HG03064 (cell line): Measurements from ENCODE around the gene PODN.

Experiments
- ATAC-seq: cut with Tn5 transposase; IDR thresholded peaks from one replicate; pipeline ENCODE4 v1.9.1; 2021; ENCODE audit warnings: low read depth; ENCODE audit not compliant: unreplicated experiment

Gene PODN

DNA sequence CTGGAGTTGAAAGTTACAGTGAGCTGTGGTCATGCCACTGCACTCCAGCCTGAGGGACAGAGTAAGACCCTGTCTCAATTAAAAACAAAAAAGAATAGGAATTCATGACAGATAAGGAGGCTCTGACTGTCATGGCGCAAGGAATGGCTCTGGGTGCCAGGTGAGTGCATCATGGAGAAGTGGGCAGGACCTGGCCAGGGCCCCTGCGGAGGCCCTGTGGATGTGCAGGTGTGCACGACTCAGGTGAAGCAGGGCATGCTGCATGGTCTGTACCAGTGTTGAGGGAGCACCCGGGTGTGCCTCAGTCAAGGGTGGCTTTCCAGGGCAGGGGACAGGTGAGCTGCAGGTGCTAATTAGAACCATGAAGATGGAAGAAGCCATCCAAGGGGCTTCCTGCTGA lies 66.4 kb downstream of the PODN start:
- ATAC-seq, result no peak

- no peak for ATAC-seq
Measured at GRCh38 chr1:53129891-53130597, 68.0 kb downstream of the PODN start.

DNA sequence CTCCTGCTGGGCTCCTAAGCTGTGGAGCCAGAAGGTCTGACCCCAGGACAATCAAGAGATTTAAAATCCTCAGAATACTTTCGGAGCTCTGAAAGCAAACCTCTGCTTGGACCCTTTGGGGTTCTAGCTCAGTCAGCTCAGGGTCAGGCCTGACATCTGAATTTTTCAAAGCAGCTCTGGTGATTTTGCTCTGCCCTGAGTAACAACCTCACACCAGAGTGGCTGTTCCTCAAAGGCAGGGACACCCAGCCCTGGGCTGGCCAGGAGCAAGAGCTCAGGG lies 68.5 kb downstream of the PODN start:
- no peak for ATAC-seq

- no peak for ATAC-seq
Measured at GRCh38 chr1:53130878-53131589, 69.0 kb downstream of the PODN start.

DNA sequence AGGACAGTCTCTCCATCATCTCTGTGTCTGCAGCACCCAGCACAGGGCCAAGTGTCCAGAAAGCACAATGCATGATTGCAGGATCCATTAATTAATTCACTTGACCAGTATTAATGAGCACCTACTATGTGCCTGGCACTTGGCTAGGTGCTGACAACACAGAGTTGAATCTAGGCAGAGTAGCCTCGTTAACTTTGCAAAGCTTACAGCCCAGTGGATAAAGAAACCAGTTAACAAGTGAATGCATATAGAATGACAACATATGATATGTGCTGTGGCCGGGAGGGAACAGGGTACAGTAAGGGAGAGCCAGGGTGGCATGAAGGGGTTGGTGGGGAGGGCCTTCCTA lies 69.6 kb downstream of the PODN start:
- ATAC-seq, result no peak

DNA sequence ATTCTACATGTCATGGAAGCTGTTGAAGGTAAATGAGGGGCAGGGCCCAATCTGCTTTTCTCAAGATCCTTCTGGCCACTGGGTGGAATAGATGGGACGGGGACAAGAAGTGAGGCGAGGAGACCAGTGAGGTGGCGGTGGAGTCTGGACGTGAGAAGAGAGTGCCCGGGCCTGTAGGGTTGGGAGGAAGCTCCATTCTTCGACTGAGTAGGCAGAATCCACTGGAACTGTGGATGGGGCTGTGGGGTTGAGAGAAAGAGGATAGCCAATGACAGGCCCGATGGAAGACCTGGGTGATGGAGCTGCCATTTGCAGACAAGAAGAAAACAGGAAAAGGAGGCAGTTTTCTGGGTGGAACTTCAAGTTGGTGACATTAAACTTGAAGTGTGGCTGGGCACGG lies 70.2 kb downstream of the PODN start:
- ATAC-seq, result no peak

DNA sequence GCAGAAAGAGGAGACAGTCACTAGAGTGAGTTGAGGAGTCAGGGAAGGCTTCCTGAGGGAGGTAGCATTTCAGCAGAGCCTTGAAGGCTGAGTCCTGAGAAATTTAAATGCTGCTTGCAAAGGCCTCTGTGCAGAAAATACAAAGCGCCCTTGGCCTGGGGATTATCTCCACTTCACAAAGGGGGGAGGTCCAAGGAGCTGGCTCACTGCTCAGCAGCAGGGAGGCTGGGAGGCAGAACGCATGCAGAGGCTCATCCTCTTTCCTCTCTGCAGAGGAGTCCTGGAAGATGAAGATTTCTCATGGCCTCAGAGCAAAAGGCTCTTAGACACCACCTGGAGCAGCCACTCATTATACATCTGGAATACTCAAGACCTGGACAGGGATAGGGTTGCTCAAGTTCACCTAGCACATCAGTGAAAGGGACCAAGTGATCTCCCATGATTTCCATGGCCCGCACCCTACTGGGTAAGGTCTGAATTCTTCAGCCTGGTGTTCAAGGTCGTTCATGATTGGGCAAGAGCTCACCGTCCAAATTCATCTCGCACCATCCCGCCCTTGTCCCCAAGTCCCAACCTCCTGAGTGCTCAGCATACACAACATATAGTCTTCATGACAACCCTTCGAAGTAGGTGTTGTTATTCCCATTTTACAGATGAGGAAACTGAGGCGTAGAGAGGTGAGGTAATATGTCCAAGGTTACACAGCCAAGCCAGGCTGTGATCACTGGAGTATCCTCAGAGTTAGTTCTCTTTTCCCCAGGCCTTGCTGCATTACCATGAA lies 71.4 kb downstream of the PODN start:
- no peak for ATAC-seq

GRCh38 chr1:53134042-53134485 lies 72.1 kb downstream of the PODN start:
- ATAC-seq, result no peak
